ENCODE data around the gene NCOA5. TPM values are rescaled to one million over a fixed set of nuclear protein-coding genes. Genes with fewer than 3 reads are reported as not detected.
A peak's percentile ranks its signal among the peaks of the same experiment; 100 is the strongest.

The NCOA5 gene
- polyA plus RNA-seq, 12 donors = 23.4 to 40.7 (median 34.5) TPM; not detected in 1

- DNase-seq = no peak
Measured at GRCh38 chr20:46044896-46045295, 44.9 kb downstream of the NCOA5 start.

GRCh38 chr20:46043556-46043955 is 46.2 kb downstream of the NCOA5 start:
- DNase-seq = no peak

- DNase-seq = peak; percentile 38
Measured at GRCh38 chr20:46040902-46041535, 48.7 kb downstream of the NCOA5 start.

- no peak for DNase-seq
Measured at GRCh38 chr20:46037036-46037435, 52.7 kb downstream of the NCOA5 start.

GRCh38 chr20:46036370-46036769 is 53.4 kb downstream of the NCOA5 start:
- no peak for DNase-seq

- no peak for DNase-seq
Measured at GRCh38 chr20:46035713-46036112, 54.0 kb downstream of the NCOA5 start.

GRCh38 chr20:46035253-46035652 is 54.5 kb downstream of the NCOA5 start:
- DNase-seq = no peak

GRCh38 chr20:46034039-46034438 is 55.7 kb downstream of the NCOA5 start:
- no peak for DNase-seq

- no peak for DNase-seq
Measured at GRCh38 chr20:46031701-46032254, 58.0 kb downstream of the NCOA5 start.

- no peak for DNase-seq
Measured at GRCh38 chr20:46031014-46031569, 58.7 kb downstream of the NCOA5 start.

GRCh38 chr20:46030284-46031013 is 59.3 kb downstream of the NCOA5 start:
- no peak for DNase-seq

- no peak for DNase-seq
Measured at GRCh38 chr20:46028772-46029371, 60.9 kb downstream of the NCOA5 start, which contains the start of gene SLC12A5. TSS of gene SLC12A5 (plus strand) at chr20:46029215. CDS start at chr20:46029345, 130 bp downstream.

- DNase-seq = no peak
Measured at GRCh38 chr20:46028110-46028509, 61.7 kb downstream of the NCOA5 start.

GRCh38 chr20:46027245-46027853 is 62.4 kb downstream of the NCOA5 start:
- DNase-seq = peak; percentile 58

- no peak for DNase-seq
Measured at GRCh38 chr20:46025376-46025783, 64.4 kb downstream of the NCOA5 start.

- DNase-seq = no peak
Measured at GRCh38 chr20:46023999-46024398, 65.8 kb downstream of the NCOA5 start.

- DNase-seq = no peak
Measured at GRCh38 chr20:46023148-46023484, 66.6 kb downstream of the NCOA5 start.

- no peak for DNase-seq
Measured at GRCh38 chr20:46022411-46023147, 67.2 kb downstream of the NCOA5 start.

GRCh38 chr20:46021361-46022359 is 68.1 kb downstream of the NCOA5 start:
- no peak for DNase-seq

- no peak for DNase-seq
Measured at GRCh38 chr20:46020555-46020954, 69.2 kb downstream of the NCOA5 start.

All from muscle of arm (tissue), 12 donors.